Esophagus squamous epithelium (tissue), 5 donors: Measurements from ENCODE around the gene MACO1. TPM values are rescaled to one million over a fixed set of nuclear protein-coding genes. Genes with fewer than 3 reads are reported as not detected.
A peak's percentile ranks its signal among the peaks of the same experiment; 100 is the strongest.

Experiments
- DNase-seq: peaks from one replicate; lab custom pipeline; 2025; lab: John Stamatoyannopoulos, UW
- H3K27ac ChIP-seq, 4 donors: fragments of 200-600 bp; sonication (generic); one replicate each; pipeline ENCODE4 v1.5.1; 2016 to 2019; ENCODE audit warnings: mild to moderate bottlenecking in 1 of 4
- H3K27me3 ChIP-seq, 4 donors: fragments of 200-600 bp; sonication (generic); 1 replicate in 3 of 4; 2 replicates in 1 of 4; pipeline versions ENCODE4 v1.5.1 to v1.6.0; 2017 to 2021; ENCODE audit warnings: antibody characterized with exemption in 1 of 4
- H3K36me3 ChIP-seq, 3 donors: fragments of 200-600 bp; sonication (generic); one replicate each; pipeline ENCODE4 v1.5.1; 2016 to 2019
- H3K4me1 ChIP-seq, 3 donors: fragments of 200-600 bp; sonication (generic); one replicate each; pipeline ENCODE4 v1.5.1; 2017 to 2019
- H3K4me3 ChIP-seq, 4 donors: fragments of 200-600 bp; sonication (generic); 1 replicate in 3 of 4; 2 replicates in 1 of 4; pipeline ENCODE4 v1.5.1; 2016 to 2019; ENCODE audit warnings: mild to moderate bottlenecking in 2 of 4, moderate library complexity in 1 of 4
- H3K9me3 ChIP-seq, 3 donors: fragments of 200-600 bp; sonication (generic); one replicate each; pipeline ENCODE4 v1.5.1; 2016 to 2019
- CTCF ChIP-seq, 6 experiments: fragments of 450-650 bp in 4 of 6; fragments of 200-600 bp in 2 of 6; sonication (generic) in 2 of 6; IDR thresholded peaks; one replicate each; pipeline ENCODE4 v1.5.1; 2016 to 2019; ENCODE audit warnings: antibody characterized with exemption in 6 of 6, mild to moderate bottlenecking in 4 of 6, moderate library complexity in 4 of 6
- POLR2A ChIP-seq, 4 donors: fragments of 450-650 bp; IDR thresholded peaks; one replicate each; pipeline ENCODE4 v1.6.1; 2017; ENCODE audit warnings: antibody characterized with exemption in 4 of 4, mild to moderate bottlenecking in 4 of 4, moderate library complexity in 3 of 4
- WGBS, 2 donors: methylation state at CpG; one replicate each; pipeline ENCODE4 v1.1.5; 2018; 5-methylcytosine and 5-hydroxymethylcytosine counted together
- intact Hi-C: fragments of 100-400 bp; cut with DNase I; formaldehyde crosslinking; loops from one replicate; pipeline ENCODE4 v1.15.0; 2022
- total RNA-seq, 4 donors: library from RNA; depleted of rRNA; stranded (reverse); fragments of >200 nt; gene quantifications; one replicate each; pipeline ENCODE4 v1.1.0, GENCODE V29; 2016
- donor health status: DM: yes; HTN: yes; CAD: no.

Gene MACO1
- total RNA-seq, 4 donors from 2014 or later: 14.4 to 18.8 (median 14.9) TPM

DNA sequence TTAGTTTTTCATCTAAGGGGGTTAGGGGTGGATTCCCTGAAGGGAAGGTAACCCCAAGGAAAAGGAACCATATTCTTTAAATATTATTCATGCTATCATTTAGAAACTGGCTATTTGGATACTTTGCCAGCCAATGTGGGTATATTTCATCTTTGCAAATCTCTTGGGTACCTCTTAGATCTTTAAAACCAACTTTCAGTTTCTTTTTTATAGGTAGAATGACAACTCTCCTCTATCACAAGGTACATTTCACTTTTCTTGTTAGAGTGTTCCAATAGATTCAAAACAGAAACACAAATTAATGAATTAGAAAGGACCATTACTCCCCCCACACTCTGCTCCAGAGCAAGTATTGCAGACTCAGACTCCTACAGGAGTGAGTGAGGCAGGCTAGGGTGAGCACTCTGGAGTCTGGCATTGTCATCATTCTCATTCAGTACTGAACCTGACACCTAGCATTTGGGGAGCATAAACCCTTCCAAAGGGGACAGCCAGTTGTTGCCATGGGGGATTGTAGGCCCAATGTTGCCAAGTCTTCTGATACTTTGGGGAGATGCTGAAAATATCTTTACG, 43.0 kb downstream of the MACO1 start:
- no peaks in the 10 kb centered on the region for H3K9me3 ChIP-seq
- H3K4me3 ChIP-seq: no peak overlapping the region
- H3K4me1 ChIP-seq: peaks cover 0 to 65% (median 30%) of the 10 kb centered on the region in 3 donors
- no peak overlapping the region for H3K27ac ChIP-seq
- intact Hi-C loops: no loop called here
- 90 to 94% methylated on average over 1 of the region's 1 CpG for WGBS, 2 donors
- DNase-seq: no peak
- H3K36me3 ChIP-seq: peaks cover 0 to 9% (median 0%) of the 10 kb centered on the region in 3 donors
- H3K27me3 ChIP-seq: no peaks in the 10 kb centered on the region
- TF ChIP-seq POLR2A (IDR thresholded peaks at IDR 0.05): no peak
- TF ChIP-seq CTCF (IDR thresholded peaks at IDR 0.05): no peak

- Histone ChIP-seq H3K36me3 (peaks cover 0 to 9% (median 0%) of the 10 kb centered on the region in 3 donors), H3K9me3 (no peaks in the 10 kb centered on the region), H3K27me3 (no peaks in the 10 kb centered on the region), H3K27ac (no peak overlapping the region), H3K4me1 (peaks cover 0 to 67% (median 32%) of the 10 kb centered on the region in 3 donors), H3K4me3 (no peak overlapping the region)
- TF ChIP-seq POLR2A (IDR thresholded peaks at IDR 0.05): no peak
- no peak for TF ChIP-seq CTCF (IDR thresholded peaks at IDR 0.05)
- intact Hi-C loops: no loop called here
- no peak for DNase-seq
- 87 to 90% methylated on average over 5 of the region's 5 CpGs for WGBS, 2 donors
These were observed 43.8 kb downstream of the MACO1 start for GRCh38 chr1:25474439-25475047.

DNA sequence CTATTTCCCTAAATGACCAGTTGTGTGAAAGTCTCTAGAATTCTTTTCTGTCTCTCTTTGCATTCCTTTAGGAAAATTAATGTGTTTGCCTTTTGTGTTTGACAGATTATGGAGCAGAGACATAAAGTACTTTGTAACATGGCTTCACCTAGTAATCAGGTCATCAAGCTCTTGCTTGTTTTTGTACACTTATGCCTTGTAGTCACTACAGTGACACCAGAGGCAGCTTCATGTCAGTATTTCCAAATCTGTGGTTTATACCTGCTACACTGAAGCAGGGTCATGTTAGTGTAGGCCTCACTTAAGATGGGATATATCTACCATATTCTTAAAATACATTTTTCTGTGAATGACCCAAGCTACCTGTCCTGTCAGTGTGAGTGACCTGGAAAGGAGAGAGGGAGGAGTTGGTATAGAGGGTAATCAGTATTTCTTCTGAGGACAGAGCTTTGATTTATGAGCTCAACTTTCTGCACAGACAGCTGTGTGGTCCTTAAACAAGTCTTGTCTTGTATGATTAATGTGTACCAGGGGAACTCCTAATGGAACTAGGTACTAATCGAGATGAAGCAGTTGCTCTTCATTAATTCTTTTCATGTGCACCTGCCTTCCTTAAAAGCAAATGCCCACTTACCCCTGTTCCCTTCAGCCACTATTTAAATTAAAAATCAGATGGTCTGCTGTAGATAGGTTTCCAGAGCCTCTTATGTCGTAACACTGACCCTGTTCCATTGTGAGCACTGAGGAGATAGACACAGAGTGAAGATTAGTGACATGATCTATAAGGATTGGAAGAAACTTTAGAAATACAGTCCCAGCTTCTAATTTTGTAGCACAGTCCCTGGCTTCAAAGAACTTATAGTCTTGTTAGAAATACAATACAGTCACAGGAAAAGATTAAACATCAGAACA, 45.7 kb downstream of the MACO1 start:
- Histone ChIP-seq H3K27ac (peak overlapping the region in 3 of 4 donors; percentile 58 to 83 (median 70)), H3K4me1 (peaks cover 0 to 76% (median 32%) of the 10 kb centered on the region in 3 donors), H3K9me3 (no peaks in the 10 kb centered on the region), H3K36me3 (no peaks in the 10 kb centered on the region), H3K4me3 (no peak overlapping the region), H3K27me3 (no peaks in the 10 kb centered on the region)
- WGBS, 2 donors: 56% methylated on average over 2 of the region's 2 CpGs
- no peak for DNase-seq
- TF ChIP-seq POLR2A (IDR thresholded peaks at IDR 0.05): no peak
- intact Hi-C loops: no loop called here

- H3K4me1 ChIP-seq: peaks cover 0 to 76% (median 38%) of the 10 kb centered on the region in 3 donors
- no peaks in the 10 kb centered on the region for H3K27me3 ChIP-seq
- H3K9me3 ChIP-seq: no peaks in the 10 kb centered on the region
- no peak for DNase-seq
- H3K27ac ChIP-seq: peak overlapping the region; percentile 40 to 83 (median 64)
- intact Hi-C loops: no loop called here
- TF ChIP-seq POLR2A (IDR thresholded peaks at IDR 0.05) (no peak), CTCF (IDR thresholded peaks at IDR 0.05) (no peak)
- 82 to 86% methylated on average over 1 of the region's 1 CpG for WGBS, 2 donors
- no peak overlapping the region for H3K4me3 ChIP-seq
- no peaks in the 10 kb centered on the region for H3K36me3 ChIP-seq
These were observed 46.8 kb downstream of the MACO1 start for GRCh38 chr1:25477448-25478034.

- Histone ChIP-seq H3K36me3 (peaks cover 0 to 6% (median 0%) of the 10 kb centered on the region in 3 donors), H3K4me1 (peaks cover 2 to 79% (median 39%) of the 10 kb centered on the region in 3 donors), H3K27me3 (no peaks in the 10 kb centered on the region), H3K9me3 (no peaks in the 10 kb centered on the region), H3K4me3 (no peak overlapping the region), H3K27ac (peak overlapping the region in 3 of 4 donors; percentile 58 to 83 (median 70))
- TF ChIP-seq POLR2A (IDR thresholded peaks at IDR 0.05): no peak
- TF ChIP-seq CTCF (IDR thresholded peaks at IDR 0.05): no peak
- intact Hi-C loops: no loop called here
- no peak for DNase-seq
These were observed 47.9 kb downstream of the MACO1 start for GRCh38 chr1:25478633-25479032.
